ENCODE data around the gene MYADM. TPM values are rescaled to one million over a fixed set of nuclear protein-coding genes. Genes with fewer than 3 reads are reported as not detected.

The MYADM gene
- polyA plus RNA-seq, 1 of the 3 experiments (the other 2 are of a cell fraction) = 38.7 TPM

GRCh38 chr19:53903055-53903680 lies 35.5 kb downstream of the MYADM start:
- ChIA-PET POLR2A (no interaction called here), CTCF (interaction anchor here (4.9 kb wide), 1 partner anchor 121 kb away, joined by 26 read pairs; no protein-coding TSS in a partner anchor)
- H3K4me2 ChIP-seq = no peak overlapping the region
- WGBS (ENCODE audit: low lambda C conversion rate) = 53% methylated on average over 4 of the region's 4 CpGs
- peaks cover 0 to 17% of the 10 kb centered on the region in 2 experiments; a peak in 1 of 4 replicates for H3K4me1 ChIP-seq (ENCODE audit: control insufficient read depth in 1 of 2, insufficient read depth in 2 of 2, low read depth in 1 of 2, low read length in 1 of 2)
- H3K4me3 ChIP-seq (ENCODE audit: low read depth in 2 of 2, low read length in 1 of 2) = no peak overlapping the region
- H3K9ac ChIP-seq = no peak overlapping the region
- H3K27me3 ChIP-seq (ENCODE audit: insufficient read depth) = peaks cover 39% of the 10 kb centered on the region
- DNase-seq = no peak
- H3K9me3 ChIP-seq = no peaks in the 10 kb centered on the region
- no peaks in the 10 kb centered on the region for H3K36me3 ChIP-seq (replicated peaks in 1 of 2; ENCODE audit: control insufficient read depth in 1 of 2, insufficient read depth in 2 of 2, low read length in 1 of 2)
- no peak overlapping the region for H3K27ac ChIP-seq (ENCODE audit: low read depth in 2 of 2, low read length in 1 of 2)
- no peaks in the 10 kb centered on the region for H3K79me2 ChIP-seq (ENCODE audit: insufficient read depth)
- no peak overlapping the region for H2AFZ ChIP-seq (ENCODE audit: low read depth)
- H3F3A ChIP-seq (replicated peaks; ENCODE audit: insufficient read depth) = peaks cover 7% of the 10 kb centered on the region
- TF ChIP-seq MEF2A (IDR thresholded peaks at IDR 0.05; ENCODE audit: borderline replicate concordance, low read depth) = no peak
- no peak for TF ChIP-seq EP300 (IDR thresholded peaks at IDR 0.05; ENCODE audit: borderline replicate concordance in 1 of 2, low read depth in 1 of 2, low read length in 1 of 2)
- TF ChIP-seq ZBTB33 (IDR thresholded peaks at IDR 0.05; ENCODE audit: borderline replicate concordance, low read depth) = no peak
- no peak for TF ChIP-seq USF2 (IDR thresholded peaks at IDR 0.05; ENCODE audit: borderline replicate concordance, low read depth, low read length)
- TF ChIP-seq REST (IDR thresholded peaks at IDR 0.05; ENCODE audit: low read depth, low read length) = peak; percentile 97
- TF ChIP-seq RXRA (IDR thresholded peaks at IDR 0.05; ENCODE audit: borderline replicate concordance, low read depth) = no peak
- no peak for TF ChIP-seq EZH2phosphoT487 (IDR thresholded peaks at IDR 0.05; ENCODE audit: borderline replicate concordance, low read depth)
- no peak for TF ChIP-seq FOXM1 (IDR thresholded peaks at IDR 0.05; ENCODE audit: low read depth)
- TF ChIP-seq YY1 (IDR thresholded peaks at IDR 0.05; ENCODE audit: low read depth) = no peak
- TF ChIP-seq SMC3 (IDR thresholded peaks at IDR 0.05; ENCODE audit: low read depth, low read length) = no peak
- no peak for TF ChIP-seq GATA2 (CRISPR knock-in tag; IDR thresholded peaks at IDR 0.05)
- no peak for TF ChIP-seq RFX5 (IDR thresholded peaks at IDR 0.05; ENCODE audit: low read length)
- no peak for TF ChIP-seq IRF3 (IDR thresholded peaks at IDR 0.05; ENCODE audit: low read depth, low read length)
- peak; percentile 38; the same call in 1 of the 2 replicates for TF ChIP-seq TCF12 (IDR thresholded peaks at IDR 0.05)
- H3K9me2 ChIP-seq = no peaks in the 10 kb centered on the region
- no peaks in the 10 kb centered on the region for H4K20me1 ChIP-seq (ENCODE audit: insufficient read depth)

Data from SK-N-SH (cell line).